ENCODE measurements around the gene FARSB. TPM values are rescaled to one million over a fixed set of nuclear protein-coding genes. Genes with fewer than 3 reads are reported as not detected.

FARSB gene
- polyA plus RNA-seq, 1 donor, result 23.8 TPM

DNA sequence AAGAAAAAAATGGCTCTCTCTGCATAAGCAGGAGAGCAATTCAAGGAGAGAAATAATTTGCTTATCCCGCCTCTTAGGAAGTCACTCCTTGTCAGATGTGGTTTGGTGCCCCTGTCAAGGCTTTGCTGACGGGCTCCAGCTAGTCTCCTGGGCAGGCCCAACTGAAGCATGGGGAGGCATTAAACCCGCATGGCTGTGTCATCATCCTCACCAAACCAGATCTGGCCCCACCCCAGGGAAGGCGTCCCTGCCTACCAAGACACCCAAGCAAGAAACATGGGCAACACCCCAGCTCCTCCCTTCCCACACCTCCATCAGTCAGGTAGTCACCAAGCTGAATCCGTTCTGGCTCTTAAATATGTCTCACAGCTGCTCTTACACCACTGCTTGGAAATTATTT, 123.6 kb downstream of the FARSB start:
- 88% methylated on average over 3 of the region's 5 CpGs for WGBS (ENCODE audit: insufficient coverage, low lambda C conversion rate)
- Histone ChIP-seq H3K36me3 (ENCODE audit: control insufficient read depth, insufficient read depth, low read length) (no peaks in the 10 kb centered on the region), H3K4me1 (ENCODE audit: control insufficient read depth, insufficient read depth, low read length) (no peaks in the 10 kb centered on the region), H3K4me3 (ENCODE audit: low read length) (no peak overlapping the region), H3K27ac (ENCODE audit: low read length) (no peak overlapping the region), H3K9me3 (ENCODE audit: control insufficient read depth, low read depth, low read length) (no peaks in the 10 kb centered on the region), H3K27me3 (ENCODE audit: control insufficient read depth, insufficient read depth, low read length) (no peaks in the 10 kb centered on the region)
- no peak for DNase-seq

DNA sequence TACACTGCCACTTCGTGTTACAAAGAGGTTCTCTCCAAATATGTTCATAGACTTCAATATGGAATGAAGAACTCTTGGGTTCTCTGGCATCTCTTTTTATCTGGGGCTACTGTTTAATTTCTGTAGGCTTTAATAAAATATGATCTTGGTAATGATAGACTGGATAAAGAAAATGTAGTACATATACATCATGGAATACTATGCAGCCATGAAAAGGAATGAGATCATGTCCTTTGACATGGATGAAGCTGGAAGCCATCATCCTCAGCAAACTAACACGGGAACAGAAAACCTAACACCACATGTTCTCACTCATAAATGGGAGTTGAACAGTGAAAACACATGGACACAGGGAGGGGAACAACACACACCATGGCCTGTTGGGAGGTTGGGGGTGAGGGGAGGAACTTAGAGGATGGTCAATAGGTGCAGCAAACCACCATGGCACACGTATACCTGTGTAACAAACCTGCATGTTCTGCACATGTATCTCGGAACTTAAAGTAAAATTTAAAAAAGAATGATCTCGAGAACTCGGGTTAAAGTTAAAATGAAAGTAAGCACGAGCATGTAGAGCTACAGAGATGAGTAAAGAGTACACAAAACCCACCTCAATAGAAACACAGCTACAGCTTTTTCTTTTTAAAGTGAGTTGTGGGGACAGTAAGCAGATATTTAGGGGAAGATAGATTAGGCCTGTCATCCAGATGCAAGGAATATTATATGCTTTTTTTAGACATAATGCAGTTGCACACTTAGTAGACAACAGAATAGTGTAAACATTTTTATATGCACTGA, 129.2 kb downstream of the FARSB start:
- WGBS (ENCODE audit: insufficient coverage, low lambda C conversion rate), result 90% methylated on average over 4 of the region's 7 CpGs
- Histone ChIP-seq H3K36me3 (ENCODE audit: control insufficient read depth, insufficient read depth, low read length) (no peaks in the 10 kb centered on the region), H3K9me3 (ENCODE audit: control insufficient read depth, low read depth, low read length) (no peaks in the 10 kb centered on the region), H3K4me3 (ENCODE audit: low read length) (no peak overlapping the region), H3K27ac (ENCODE audit: low read length) (no peak overlapping the region), H3K27me3 (ENCODE audit: control insufficient read depth, insufficient read depth, low read length) (no peaks in the 10 kb centered on the region), H3K4me1 (ENCODE audit: control insufficient read depth, insufficient read depth, low read length) (no peaks in the 10 kb centered on the region)
- no peak for DNase-seq

DNA sequence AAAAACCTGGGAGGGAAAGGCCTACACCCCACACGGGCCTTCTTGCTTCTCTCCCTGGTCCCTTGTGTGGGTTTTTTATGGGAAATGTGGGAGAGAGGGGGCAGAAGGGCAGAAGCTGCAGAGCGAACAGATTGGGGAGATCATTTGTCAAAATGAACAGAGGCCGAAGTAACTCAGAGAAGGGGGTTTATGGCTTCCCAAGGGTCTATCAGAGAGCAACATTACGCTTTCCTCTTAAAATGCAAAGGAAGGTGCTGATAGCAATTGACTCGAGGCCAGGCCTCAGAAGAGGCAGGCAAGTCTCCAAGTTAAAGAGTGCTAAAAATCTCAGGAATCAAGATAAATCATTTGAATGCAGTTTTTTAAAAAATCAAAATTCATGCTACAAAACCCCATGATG, 130.1 kb downstream of the FARSB start:
- no peak overlapping the region for H3K27ac ChIP-seq (ENCODE audit: low read length)
- H3K9me3 ChIP-seq (ENCODE audit: control insufficient read depth, low read depth, low read length), result no peaks in the 10 kb centered on the region
- H3K27me3 ChIP-seq (ENCODE audit: control insufficient read depth, insufficient read depth, low read length), result no peaks in the 10 kb centered on the region
- no peak for DNase-seq
- WGBS (ENCODE audit: insufficient coverage, low lambda C conversion rate), result 80% methylated on average over 1 of the region's 5 CpGs
- no peaks in the 10 kb centered on the region for H3K36me3 ChIP-seq (ENCODE audit: control insufficient read depth, insufficient read depth, low read length)
- no peak overlapping the region for H3K4me3 ChIP-seq (ENCODE audit: low read length)
- H3K4me1 ChIP-seq (ENCODE audit: control insufficient read depth, insufficient read depth, low read length), result no peaks in the 10 kb centered on the region

DNA sequence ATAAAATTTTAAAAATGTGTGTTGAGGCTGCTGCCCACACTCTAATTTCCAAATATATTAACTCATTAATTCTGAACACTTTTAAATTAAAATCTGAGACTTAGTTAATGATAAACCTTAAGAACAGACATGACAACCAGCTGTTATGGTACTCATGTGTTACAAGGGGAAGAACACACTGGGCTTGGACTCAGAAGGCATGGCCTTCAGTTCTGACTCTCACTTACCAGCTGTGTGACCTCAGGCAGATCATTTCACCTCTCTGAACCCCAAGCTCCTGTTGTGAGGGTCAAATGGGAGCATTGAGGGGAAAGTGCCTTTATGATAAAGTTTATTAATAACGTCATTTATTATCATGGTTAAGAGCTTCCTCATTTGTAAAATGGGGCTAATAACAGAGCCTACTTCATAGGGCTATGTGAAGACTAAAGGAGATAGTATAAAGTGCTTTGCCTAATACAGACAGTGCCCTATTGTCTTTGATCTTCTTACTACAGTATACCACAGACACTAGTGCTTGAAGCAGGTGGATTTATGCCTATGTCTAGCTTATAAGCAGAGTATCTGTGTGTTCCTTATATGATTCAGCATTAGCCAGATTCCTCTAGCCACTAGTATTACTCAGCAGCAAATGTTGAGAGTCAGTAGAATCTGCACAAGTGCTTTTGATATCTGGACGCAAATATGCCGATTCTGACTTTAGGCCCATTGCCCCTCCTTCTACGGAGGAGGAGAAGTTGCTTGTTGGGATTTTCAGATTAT, 131.9 kb downstream of the FARSB start:
- no peak for DNase-seq
- no peak overlapping the region for H3K27ac ChIP-seq (ENCODE audit: low read length)
- peaks cover 2% of the 10 kb centered on the region for H3K4me1 ChIP-seq (ENCODE audit: control insufficient read depth, insufficient read depth, low read length)
- no peaks in the 10 kb centered on the region for H3K27me3 ChIP-seq (ENCODE audit: control insufficient read depth, insufficient read depth, low read length)
- no peak overlapping the region for H3K4me3 ChIP-seq (ENCODE audit: low read length)
- no peaks in the 10 kb centered on the region for H3K36me3 ChIP-seq (ENCODE audit: control insufficient read depth, insufficient read depth, low read length)
- 75% methylated on average over 3 of the region's 4 CpGs for WGBS (ENCODE audit: insufficient coverage, low lambda C conversion rate)
- H3K9me3 ChIP-seq (ENCODE audit: control insufficient read depth, low read depth, low read length), result no peaks in the 10 kb centered on the region

DNA sequence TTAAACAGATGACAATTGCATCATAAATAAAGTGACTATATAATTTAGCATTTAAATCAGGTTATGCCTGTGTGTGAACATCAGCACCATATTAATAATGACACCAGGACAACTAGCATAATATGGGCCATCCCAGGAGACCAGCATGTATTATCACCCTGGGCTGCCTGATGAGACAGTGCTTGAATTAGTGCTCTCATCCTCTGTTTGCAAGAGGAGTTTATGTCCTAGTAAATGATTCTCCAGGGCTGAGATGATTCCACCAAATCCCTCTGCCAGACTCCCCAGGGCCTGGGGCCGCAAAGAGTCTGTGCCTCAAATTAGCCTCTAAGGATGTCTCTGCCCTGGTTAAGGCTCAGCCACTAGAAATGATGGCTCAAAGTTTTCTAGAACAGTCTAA, 133.8 kb downstream of the FARSB start:
- WGBS (ENCODE audit: insufficient coverage, low lambda C conversion rate), result no CpG with 5 or more reads among the region's 1 CpG
- DNase-seq, result no peak
- H3K27me3 ChIP-seq (ENCODE audit: control insufficient read depth, insufficient read depth, low read length), result no peaks in the 10 kb centered on the region
- H3K9me3 ChIP-seq (ENCODE audit: control insufficient read depth, low read depth, low read length), result no peaks in the 10 kb centered on the region
- no peak overlapping the region for H3K4me3 ChIP-seq (ENCODE audit: low read length)
- no peaks in the 10 kb centered on the region for H3K36me3 ChIP-seq (ENCODE audit: control insufficient read depth, insufficient read depth, low read length)
- no peak overlapping the region for H3K27ac ChIP-seq (ENCODE audit: low read length)
- H3K4me1 ChIP-seq (ENCODE audit: control insufficient read depth, insufficient read depth, low read length), result peaks cover 15% of the 10 kb centered on the region

DNA sequence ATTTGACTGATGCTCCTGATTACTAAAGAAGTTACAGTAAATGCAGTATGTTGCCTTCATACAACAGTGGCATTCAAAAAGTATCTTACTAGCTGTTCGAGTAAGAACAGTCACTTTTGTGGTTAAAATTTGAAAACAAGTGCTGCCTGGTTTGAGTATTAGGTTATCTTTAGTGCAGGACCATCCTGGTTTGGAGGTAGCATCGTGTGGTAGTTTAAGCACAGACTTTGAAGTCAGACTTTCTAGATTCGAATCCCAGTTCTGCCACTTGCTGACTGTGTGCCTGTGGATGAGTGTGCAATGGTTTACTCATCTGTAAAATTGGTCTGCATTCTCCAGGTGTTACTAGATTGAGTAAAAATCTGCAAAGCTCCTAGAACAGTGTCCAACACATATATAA, 134.8 kb downstream of the FARSB start:
- H3K9me3 ChIP-seq (ENCODE audit: control insufficient read depth, low read depth, low read length), result no peaks in the 10 kb centered on the region
- no peak for DNase-seq
- H3K4me1 ChIP-seq (ENCODE audit: control insufficient read depth, insufficient read depth, low read length), result peaks cover 15% of the 10 kb centered on the region
- 80% methylated on average over 1 of the region's 3 CpGs for WGBS (ENCODE audit: insufficient coverage, low lambda C conversion rate)
- H3K27ac ChIP-seq (ENCODE audit: low read length), result no peak overlapping the region
- no peak overlapping the region for H3K4me3 ChIP-seq (ENCODE audit: low read length)
- H3K27me3 ChIP-seq (ENCODE audit: control insufficient read depth, insufficient read depth, low read length), result no peaks in the 10 kb centered on the region
- H3K36me3 ChIP-seq (ENCODE audit: control insufficient read depth, insufficient read depth, low read length), result no peaks in the 10 kb centered on the region

Other genes with a start within 250 kb of the FARSB start
- gene SGPP2, start 231.5 kb downstream of the FARSB start, polyA plus RNA-seq, result 6.6 TPM
- gene MOGAT1, start 15.6 kb upstream of the FARSB start, polyA plus RNA-seq, result not detected
- 34.8 TPM for gene ACSL3, start 204.9 kb upstream of the FARSB start, polyA plus RNA-seq

All from large intestine (tissue), 3 donors.